Endothelial cell of umbilical vein (primary cell): ENCODE measurements around the gene HDAC4. TPM values are rescaled to one million over a fixed set of nuclear protein-coding genes. Genes with fewer than 3 reads are reported as not detected.
"Not testable (repeated sequence)": the region's sequence is repeated elsewhere in the genome, so short reads cannot be mapped to it uniquely, and the experiment has no call there.

Experiments used
- BruUV-seq: library from RNA; stranded (reverse); fragments of 400-500 nt; replicated peaks from 2 replicates; lab custom pipeline; 2021; lab: Mats Ljungman, UMichigan
- CTCF ChIA-PET: fragments of 300-600, 350-600 bp; sonication (Branson Sonifier 250); formaldehyde crosslinking; loops from one replicate; lab custom pipeline; 2021; ENCODE audit warnings: antibody characterized with exemption, inconsistent platforms; lab: Charles Lee
- POLR2A ChIA-PET: fragments of 300-600, 350-600 bp; sonication (Branson Sonifier 250); formaldehyde crosslinking; loops from one replicate; lab custom pipeline; 2021; ENCODE audit warnings: antibody characterized with exemption, inconsistent platforms; lab: Charles Lee
- DNase-seq: peaks from one replicate; pipeline ENCODE4 v3.0.0-alpha.2; 2011; ENCODE audit warnings: low read depth, low spot score
- FAIRE-seq: peaks from 2 replicates; lab custom pipeline; 2011; peaks lifted over from hg19 to GRCh38; lab: Jason Lieb, UNC
- H2AFZ ChIP-seq: 2 replicates; pipeline ENCODE4 v1.6.0; 2012; ENCODE audit warnings: low read depth, low read length, control low read depth, inconsistent platforms
- H3K27ac ChIP-seq: 2 replicates; pipeline ENCODE4 v1.5.1; 2011; ENCODE audit warnings: low read depth, mild to moderate bottlenecking, control low read depth, low read length, moderate library complexity; ENCODE audit not compliant: insufficient read depth
- H3K27me3 ChIP-seq, 2 experiments: 2 replicates each; pipeline versions ENCODE4 v1.6.0 to v1.6.1; 2011; ENCODE audit warnings: low read length in 2 of 2, mixed read lengths in 1 of 2; ENCODE audit not compliant: control insufficient read depth in 2 of 2, insufficient read depth in 2 of 2
- H3K36me3 ChIP-seq, 2 experiments: 2 replicates in 1 of 2; 3 replicates in 1 of 2; pipeline ENCODE4 v1.5.1; 2011; ENCODE audit warnings: low read length in 2 of 2, mild to moderate bottlenecking in 1 of 2, moderate library complexity in 1 of 2; ENCODE audit not compliant: control insufficient read depth in 2 of 2, insufficient read depth in 2 of 2; ENCODE audit errors: extremely low read depth in 1 of 2
- H3K4me1 ChIP-seq: 3 replicates; pipeline ENCODE4 v1.5.1; 2011; ENCODE audit warnings: mild to moderate bottlenecking, low read length; ENCODE audit not compliant: control insufficient read depth, insufficient read depth; ENCODE audit errors: extremely low read depth
- H3K4me2 ChIP-seq: 2 replicates; pipeline ENCODE4 v1.6.1; 2011; ENCODE audit warnings: low read length, control low read depth, mixed read lengths; ENCODE audit not compliant: insufficient read depth
- H3K4me3 ChIP-seq, 3 experiments: fragments of 200-600 bp in 1 of 3; sonication (generic), shearing (Covaris generic) in 1 of 3; replicated peaks in 1 of 3; 2 replicates each; pipeline ENCODE4 v1.5.1; 2011 to 2016; ENCODE audit warnings: control low read depth in 3 of 3, low read length in 3 of 3, mild to moderate bottlenecking in 2 of 3, inconsistent platforms in 1 of 3, low read depth in 1 of 3, moderate library complexity in 1 of 3; ENCODE audit not compliant: insufficient read depth in 1 of 3
- H3K79me2 ChIP-seq: 2 replicates; pipeline ENCODE4 v1.6.0; 2012; ENCODE audit warnings: low read length, inconsistent platforms; ENCODE audit not compliant: control insufficient read depth, insufficient read depth
- H3K9ac ChIP-seq: replicated peaks from 2 replicates; pipeline ENCODE3; 2011; ENCODE audit warnings: low read length, control low read depth; ENCODE audit not compliant: insufficient read depth; ENCODE audit errors: extremely low read depth
- H3K9me1 ChIP-seq: replicated peaks from 3 replicates; pipeline ENCODE4 v1.6.0; 2011; ENCODE audit warnings: mild to moderate bottlenecking, low read length; ENCODE audit not compliant: control insufficient read depth, insufficient read depth; ENCODE audit errors: extremely low read depth
- H3K9me3 ChIP-seq: replicated peaks from 2 replicates; pipeline ENCODE4 v1.5.1; 2012; ENCODE audit warnings: low read length, inconsistent platforms; ENCODE audit not compliant: control insufficient read depth, insufficient read depth
- H4K20me1 ChIP-seq: replicated peaks from 2 replicates; pipeline ENCODE3; 2011; ENCODE audit warnings: mild to moderate bottlenecking, low read length; ENCODE audit not compliant: control insufficient read depth, insufficient read depth; ENCODE audit errors: extremely low read depth
- CTCF ChIP-seq, 2 donors: IDR thresholded peaks; 1 replicate in 1 of 2; 2 replicates in 1 of 2; pipeline ENCODE4 v1.5.1; 2011; ENCODE audit warnings: low read length in 2 of 2, mild to moderate bottlenecking in 2 of 2, moderate library complexity in 2 of 2, control low read depth in 1 of 2, inconsistent platforms in 1 of 2, low read depth in 1 of 2; ENCODE audit not compliant: insufficient read depth in 1 of 2; ENCODE audit errors: extremely low read depth in 1 of 2
- EZH2 ChIP-seq: IDR thresholded peaks from 2 replicates; pipeline ENCODE4 v1.6.1; 2012; ENCODE audit warnings: borderline replicate concordance, low read depth, mild to moderate bottlenecking, moderate library complexity, low read length, inconsistent platforms; ENCODE audit not compliant: severe bottlenecking
- FOS ChIP-seq: IDR thresholded peaks from 2 replicates; pipeline ENCODE4 v1.6.1; 2011; ENCODE audit warnings: mild to moderate bottlenecking, low read length, moderate library complexity, borderline replicate concordance; ENCODE audit not compliant: insufficient read depth
- GATA2 ChIP-seq: IDR thresholded peaks from 2 replicates; pipeline ENCODE4 v1.7.0; 2011; ENCODE audit warnings: low read depth, mild to moderate bottlenecking, moderate library complexity, mixed read lengths, low read length; ENCODE audit not compliant: insufficient read length, insufficient read depth
- JUN ChIP-seq: IDR thresholded peaks from 2 replicates; pipeline ENCODE4 v1.6.1; 2011; ENCODE audit warnings: borderline replicate concordance, low read depth; ENCODE audit not compliant: insufficient read length, insufficient read depth
- MAX ChIP-seq: IDR thresholded peaks from 2 replicates; pipeline ENCODE4 v1.6.1; 2011; ENCODE audit not compliant: insufficient read depth, insufficient read length
- MYC ChIP-seq: IDR thresholded peaks from one replicate; pipeline ENCODE4 v1.6.1; 2011; ENCODE audit warnings: mild to moderate bottlenecking, low read depth, low read length
- POLR2A ChIP-seq: IDR thresholded peaks from 2 replicates; pipeline ENCODE4 v1.6.1; 2012; ENCODE audit warnings: low read depth, mild to moderate bottlenecking, control low read depth, low read length
- POLR2AphosphoS5 ChIP-seq: IDR thresholded peaks from 2 replicates; pipeline ENCODE4 v1.6.1; 2012; ENCODE audit warnings: low read depth, mild to moderate bottlenecking, control low read depth, low read length, moderate library complexity; ENCODE audit not compliant: insufficient read depth
- dilution Hi-C: fragments of 300-500 bp; cut with MboI; formaldehyde crosslinking; loops from one replicate; pipeline ENCODE4 v1.15.0; 2019; ENCODE audit warnings: low sequenced_read_pairs; ENCODE audit not compliant: extremely low pct_ligation_motif_present
- intact Hi-C: fragments of 100-400 bp; cut with micrococcal nuclease; formaldehyde crosslinking; loops from one replicate; pipeline ENCODE4 v1.10.0; 2022
- polyA plus RNA-seq, 4 experiments: library from polyadenylated mRNA; depleted of rRNA in 3 of 4; stranded (reverse) in 3 of 4; unstranded in 1 of 4; fragments of >200 nt; gene quantifications; 2 replicates each; pipeline versions ENCODE4 v1.2.1 to v1.2.3, GENCODE V29; 2011 to 2012; ENCODE audit warnings: missing spikeins in 1 of 4
- total RNA-seq: library from RNA; stranded (reverse); gene quantifications from 2 replicates; pipeline ENCODE4 v1.2.3, GENCODE V29; 2021

The HDAC4 gene
- total and polyA plus RNA-seq, 2 donors (not counting 3 experiments of a cell fraction or from before 2014, with no cell fraction given): 13.4 to 33.0 TPM

GRCh38 chr2:239070466-239070865 is 330.4 kb downstream of the HDAC4 start:
- ChIA-PET POLR2A (no interaction called here), CTCF (no interaction called here)
- Histone ChIP-seq H3K4me1 (no peaks in the 10 kb centered on the region), H3K79me2 (no peaks in the 10 kb centered on the region), H3K9ac (no peak overlapping the region), H4K20me1 (no peaks in the 10 kb centered on the region), H3K9me1 (no peaks in the 10 kb centered on the region), H3K27me3 (no peaks in the 10 kb centered on the region), H3K4me2 (no peak overlapping the region), H3K27ac (no peak overlapping the region), H3K4me3 (no peak overlapping the region), H3K9me3 (no peaks in the 10 kb centered on the region), H3K36me3 (peaks cover 0 to 10% of the 10 kb centered on the region in 2 experiments), H2AFZ (no peak overlapping the region)
- dilution Hi-C loops: no loop called here
- DNase-seq (no peak), FAIRE-seq (no peak)
- intact Hi-C loops: no loop called here
- TF ChIP-seq POLR2AphosphoS5 (no peak), FOS (no peak), CTCF (IDR thresholded peaks at IDR 0.05; ENCODE audit: extremely low read depth in 1 of 2, insufficient read depth in 1 of 2, low read depth in 1 of 2, low read length in 2 of 2) (no peak), POLR2A (no peak), EZH2 (no peak), MAX (no peak), JUN (no peak), GATA2 (no peak), MYC (no peak)
- BruUV-seq: no TSS peak

- H3K27me3 ChIP-seq, CTCF ChIA-PET, H3K4me1 ChIP-seq, H3K4me2 ChIP-seq, BruUV-seq, H3K9me3 ChIP-seq, H3K4me3 ChIP-seq, H3K9me1 ChIP-seq, H4K20me1 ChIP-seq, H3K9ac ChIP-seq, dilution Hi-C loops, H3K79me2 ChIP-seq, intact Hi-C loops, POLR2A ChIA-PET, H3K27ac ChIP-seq, FAIRE-seq, H2AFZ ChIP-seq, DNase-seq, H3K36me3 ChIP-seq: not testable (repeated sequence)
Measured at GRCh38 chr2:239069362-239070333, 331.2 kb downstream of the HDAC4 start.
